H1 (cell line): ENCODE results near the gene KIF26B. TPM values are rescaled to one million over a fixed set of nuclear protein-coding genes. Genes with fewer than 3 reads are reported as not detected.

ENCODE experiments used
- CBX5 ChIP-seq: fragments of 300-800, 300-1000 bp; sonication (generic); IDR thresholded peaks from 2 replicates; pipeline ENCODE4 v1.7.1; 2016; ENCODE audit warnings: antibody characterized with exemption, low read length, low read depth
- CTBP2 ChIP-seq: IDR thresholded peaks from 2 replicates; pipeline ENCODE4 v1.7.0; 2011; ENCODE audit warnings: borderline replicate concordance, mild to moderate bottlenecking, moderate library complexity, mixed read lengths, low read length; ENCODE audit not compliant: insufficient read depth, insufficient read length
- TAF7 ChIP-seq: optimal IDR thresholded peaks from 2 replicates; pipeline ENCODE3; 2011; ENCODE audit warnings: low read depth, mild to moderate bottlenecking, inconsistent platforms, low read length, moderate library complexity, borderline replicate concordance
- TBP ChIP-seq: IDR thresholded peaks from 2 replicates; pipeline ENCODE4 v1.6.1; 2011; ENCODE audit warnings: low read depth, low read length, improper control_type of control experiment
- polyA plus RNA-seq, 7 experiments: library from polyadenylated mRNA; depleted of rRNA in 3 of 7; stranded (reverse) in 5 of 7; unstranded in 2 of 7; fragments of >200 nt in 5 of 7; fragments of 200-250 nt in 2 of 7; gene quantifications; 1 replicate in 5 of 7; 2 replicates in 1 of 7; 4 replicates in 1 of 7; pipeline versions ENCODE4 v1.2.1 to v1.2.3, GENCODE V29; 2011 to 2013; ENCODE audit warnings: missing spikeins in 2 of 7, mixed read lengths in 2 of 7
- total RNA-seq: library from RNA; stranded (reverse); fragmentation: NEBNext Ultra II Directional; extraction: Animal tissue kit (Norgen Biotek cat#: 25700); gene quantifications from 2 replicates; pipeline ENCODE4 v1.2.1, GENCODE V29; 2021
- TF ChIP-seq, protein P1 (sequence below): IDR thresholded peaks from 2 replicates; pipeline ENCODE4 v1.6.1; 2011; ENCODE audit warnings: low read depth, mild to moderate bottlenecking, low read length; ENCODE audit not compliant: insufficient read depth

KIF26B gene
- total and polyA plus RNA-seq, 2 of the 8 experiments (the other 6 are each of a cell fraction or from before 2014, with no cell fraction given), result 0.06 to 0.28 TPM

GRCh38 chr1:245370175-245370825 lies 215.5 kb downstream of the KIF26B start (continued):
- TF ChIP-seq CTBP2, result no peak
- no peak for TF ChIP-seq CBX5
- TF ChIP-seq, protein P1, sequence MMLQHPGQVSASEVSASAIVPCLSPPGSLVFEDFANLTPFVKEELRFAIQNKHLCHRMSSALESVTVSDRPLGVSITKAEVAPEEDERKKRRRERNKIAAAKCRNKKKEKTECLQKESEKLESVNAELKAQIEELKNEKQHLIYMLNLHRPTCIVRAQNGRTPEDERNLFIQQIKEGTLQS, result no peak
- no peak for TF ChIP-seq TAF7
- no peak for TF ChIP-seq TBP
- TF ChIP-seq, all 59 proteins: peak for 0
